ENCODE results near the gene MEF2B.

GRCh38 chr19:19211499-19212420, 41.7 kb upstream of the MEF2B start, which contains the start of gene NCAN:
- TF ChIP-seq ZNF10 (tag by site-specific recombination; IDR thresholded peaks at IDR 0.05) (no peak), CTCF (tag by site-specific recombination; IDR thresholded peaks at IDR 0.05) (no peak), ZNF138 (tag by site-specific recombination; IDR thresholded peaks at IDR 0.05; ENCODE audit: borderline replicate concordance) (no peak), ZNF776 (tag by site-specific recombination; IDR thresholded peaks at IDR 0.05; ENCODE audit: borderline replicate concordance) (no peak), ZFP41 (tag by site-specific recombination; IDR thresholded peaks at IDR 0.05; ENCODE audit: borderline replicate concordance) (no peak), ZNF473 (tag by site-specific recombination; IDR thresholded peaks at IDR 0.05) (no peak), ZNF510 (tag by site-specific recombination; IDR thresholded peaks at IDR 0.05; ENCODE audit: insufficient replicate concordance) (no peak), ZXDB (tag by site-specific recombination; IDR thresholded peaks at IDR 0.05) (no peak)
- TF ChIP-seq, protein P1, sequence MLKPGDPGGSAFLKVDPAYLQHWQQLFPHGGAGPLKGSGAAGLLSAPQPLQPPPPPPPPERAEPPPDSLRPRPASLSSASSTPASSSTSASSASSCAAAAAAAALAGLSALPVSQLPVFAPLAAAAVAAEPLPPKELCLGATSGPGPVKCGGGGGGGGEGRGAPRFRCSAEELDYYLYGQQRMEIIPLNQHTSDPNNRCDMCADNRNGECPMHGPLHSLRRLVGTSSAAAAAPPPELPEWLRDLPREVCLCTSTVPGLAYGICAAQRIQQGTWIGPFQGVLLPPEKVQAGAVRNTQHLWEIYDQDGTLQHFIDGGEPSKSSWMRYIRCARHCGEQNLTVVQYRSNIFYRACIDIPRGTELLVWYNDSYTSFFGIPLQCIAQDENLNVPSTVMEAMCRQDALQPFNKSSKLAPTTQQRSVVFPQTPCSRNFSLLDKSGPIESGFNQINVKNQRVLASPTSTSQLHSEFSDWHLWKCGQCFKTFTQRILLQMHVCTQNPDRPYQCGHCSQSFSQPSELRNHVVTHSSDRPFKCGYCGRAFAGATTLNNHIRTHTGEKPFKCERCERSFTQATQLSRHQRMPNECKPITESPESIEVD (tag by site-specific recombination; IDR thresholded peaks at IDR 0.05) = no peak

Data from HEK293 (cell line).